HEK293T (cell line): ENCODE results near the gene ERMP1.

Experiments
- ARNT ChIP-seq: fragments of 450-650 bp; IDR thresholded peaks from 2 replicates; pipeline ENCODE4 v1.6.1; 2017; ENCODE audit warnings: mild to moderate bottlenecking
- ELF4 ChIP-seq: fragments of 450-650 bp; IDR thresholded peaks from 2 replicates; pipeline ENCODE4 v1.6.1; 2017; ENCODE audit warnings: antibody characterized with exemption
- ZNF384 ChIP-seq: fragments of 450-650 bp; IDR thresholded peaks from 2 replicates; pipeline ENCODE4 v1.6.1; 2016

DNA sequence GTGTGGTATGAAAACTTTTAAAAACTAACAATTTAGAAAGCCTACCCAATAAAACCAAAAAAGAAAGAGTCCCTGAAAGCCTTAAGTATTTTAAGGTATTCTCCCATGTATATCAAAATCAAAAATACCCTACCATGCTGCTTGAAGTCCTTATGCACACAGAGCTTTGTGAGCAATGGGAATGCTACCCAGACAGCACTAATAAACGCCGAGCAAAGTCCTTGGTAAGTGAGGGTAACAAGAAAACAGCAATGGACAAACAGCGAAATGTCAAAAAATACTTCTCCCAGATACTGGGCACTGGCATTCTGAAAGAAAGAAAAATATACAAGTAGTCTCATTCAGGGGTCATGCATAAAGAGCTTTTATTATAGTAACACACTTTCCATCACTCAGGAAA, 27.4 kb downstream of the ERMP1 start:
- TF ChIP-seq ELF4, result no peak
- TF ChIP-seq ARNT, result no peak
- TF ChIP-seq ZNF384, result no peak
